HCT116 (cell line): Measurements from ENCODE around the gene MST1R.
A peak's percentile ranks its signal among the peaks of the same experiment; 100 is the strongest.

Experiments used
- EZH2phosphoT487 ChIP-seq: fragments of 200-600 bp; IDR thresholded peaks from 2 replicates; pipeline ENCODE4 v1.6.1; 2018; ENCODE audit warnings: antibody characterized with exemption, borderline replicate concordance
- POLR2A ChIP-seq: IDR thresholded peaks from 2 replicates; pipeline ENCODE4 v1.7.0; 2011; ENCODE audit warnings: borderline replicate concordance; ENCODE audit not compliant: insufficient read depth, insufficient read length; ENCODE audit errors: extremely low read depth
- POLR2AphosphoS5 ChIP-seq: IDR thresholded peaks from 2 replicates; pipeline ENCODE4 v1.6.1; 2011; ENCODE audit warnings: mild to moderate bottlenecking, low read depth, low read length, moderate library complexity
- RAD21 ChIP-seq: IDR thresholded peaks from 2 replicates; pipeline ENCODE4 v1.6.1; 2012; ENCODE audit warnings: low read depth, mild to moderate bottlenecking
- TCF7L2 ChIP-seq: IDR thresholded peaks from 2 replicates; pipeline ENCODE4 v1.7.0; 2011; ENCODE audit warnings: borderline replicate concordance, inconsistent platforms; ENCODE audit not compliant: insufficient read depth, insufficient read length; ENCODE audit errors: extremely low read depth
- YY1 ChIP-seq: IDR thresholded peaks from 2 replicates; pipeline ENCODE4 v1.6.1; 2011; ENCODE audit warnings: low read length, low read depth, moderate library complexity, mild to moderate bottlenecking; ENCODE audit not compliant: insufficient replicate concordance; ENCODE audit errors: extremely low read depth
- ZNF274 ChIP-seq: fragments of 200-500 bp; sonication (Bioruptor generic); IDR thresholded peaks from 2 replicates; pipeline ENCODE4 v1.6.1; 2014; ENCODE audit warnings: mild to moderate bottlenecking, low read depth, low read length, inconsistent platforms
- TF ChIP-seq, protein P1 (sequence below), 3 experiments: fragments of 200-600 bp in 1 of 3; sonication (generic) in 1 of 3; IDR thresholded peaks in 2 of 3; conservative IDR thresholded peaks in 1 of 3; 2 replicates each; pipeline ENCODE4 v1.5.1; 2012 to 2017; ENCODE audit warnings: low read depth in 2 of 3, low read length in 2 of 3, antibody characterized with exemption in 1 of 3, borderline replicate concordance in 1 of 3, control low read depth in 1 of 3, mild to moderate bottlenecking in 1 of 3, mixed read lengths in 1 of 3, mixed run types in 1 of 3, moderate library complexity in 1 of 3; ENCODE audit not compliant: insufficient read depth in 1 of 3

- TF ChIP-seq POLR2AphosphoS5: peak; percentile 53; the same call in 1 of the 2 replicates
- TF ChIP-seq RAD21: no peak
- TF ChIP-seq POLR2A: no peak
- no peak for TF ChIP-seq EZH2phosphoT487
- TF ChIP-seq, protein P1, sequence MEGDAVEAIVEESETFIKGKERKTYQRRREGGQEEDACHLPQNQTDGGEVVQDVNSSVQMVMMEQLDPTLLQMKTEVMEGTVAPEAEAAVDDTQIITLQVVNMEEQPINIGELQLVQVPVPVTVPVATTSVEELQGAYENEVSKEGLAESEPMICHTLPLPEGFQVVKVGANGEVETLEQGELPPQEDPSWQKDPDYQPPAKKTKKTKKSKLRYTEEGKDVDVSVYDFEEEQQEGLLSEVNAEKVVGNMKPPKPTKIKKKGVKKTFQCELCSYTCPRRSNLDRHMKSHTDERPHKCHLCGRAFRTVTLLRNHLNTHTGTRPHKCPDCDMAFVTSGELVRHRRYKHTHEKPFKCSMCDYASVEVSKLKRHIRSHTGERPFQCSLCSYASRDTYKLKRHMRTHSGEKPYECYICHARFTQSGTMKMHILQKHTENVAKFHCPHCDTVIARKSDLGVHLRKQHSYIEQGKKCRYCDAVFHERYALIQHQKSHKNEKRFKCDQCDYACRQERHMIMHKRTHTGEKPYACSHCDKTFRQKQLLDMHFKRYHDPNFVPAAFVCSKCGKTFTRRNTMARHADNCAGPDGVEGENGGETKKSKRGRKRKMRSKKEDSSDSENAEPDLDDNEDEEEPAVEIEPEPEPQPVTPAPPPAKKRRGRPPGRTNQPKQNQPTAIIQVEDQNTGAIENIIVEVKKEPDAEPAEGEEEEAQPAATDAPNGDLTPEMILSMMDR (IDR thresholded peaks at IDR 0.05 in 2 of 3, conservative IDR thresholded peaks at IDR 0.05 in 1 of 3; ENCODE audit: borderline replicate concordance in 1 of 3, insufficient read depth in 1 of 3, low read depth in 2 of 3, low read length in 2 of 3): no peak
- TF ChIP-seq TCF7L2: no peak
- TF ChIP-seq ZNF274: no peak
- TF ChIP-seq YY1: no peak
Measured at GRCh38 chr3:49900491-49901153, 3.1 kb downstream of the MST1R start.
